ENCODE results near the gene CAPS.

DNA sequence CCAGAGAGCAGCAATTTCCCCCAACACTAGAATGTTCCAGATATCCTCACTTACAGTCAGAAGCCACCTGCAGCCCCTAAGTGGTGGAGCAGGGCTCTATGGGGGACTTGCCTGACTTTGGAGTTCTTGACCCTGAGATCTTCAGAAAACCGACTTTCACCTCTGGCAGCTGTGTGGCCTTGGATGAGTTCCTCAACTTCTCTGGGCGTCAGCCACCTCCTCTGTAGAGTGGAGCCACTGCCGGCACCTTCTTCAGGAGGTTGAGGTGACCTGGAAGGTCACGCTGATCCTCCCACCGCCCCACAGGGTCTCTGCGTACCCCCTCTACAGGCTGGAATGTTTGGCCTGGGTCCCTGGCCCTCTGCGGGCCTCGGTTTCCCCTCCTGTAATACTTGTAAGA is 36.6 kb upstream of the CAPS start:
- TF ChIP-seq, protein P1, sequence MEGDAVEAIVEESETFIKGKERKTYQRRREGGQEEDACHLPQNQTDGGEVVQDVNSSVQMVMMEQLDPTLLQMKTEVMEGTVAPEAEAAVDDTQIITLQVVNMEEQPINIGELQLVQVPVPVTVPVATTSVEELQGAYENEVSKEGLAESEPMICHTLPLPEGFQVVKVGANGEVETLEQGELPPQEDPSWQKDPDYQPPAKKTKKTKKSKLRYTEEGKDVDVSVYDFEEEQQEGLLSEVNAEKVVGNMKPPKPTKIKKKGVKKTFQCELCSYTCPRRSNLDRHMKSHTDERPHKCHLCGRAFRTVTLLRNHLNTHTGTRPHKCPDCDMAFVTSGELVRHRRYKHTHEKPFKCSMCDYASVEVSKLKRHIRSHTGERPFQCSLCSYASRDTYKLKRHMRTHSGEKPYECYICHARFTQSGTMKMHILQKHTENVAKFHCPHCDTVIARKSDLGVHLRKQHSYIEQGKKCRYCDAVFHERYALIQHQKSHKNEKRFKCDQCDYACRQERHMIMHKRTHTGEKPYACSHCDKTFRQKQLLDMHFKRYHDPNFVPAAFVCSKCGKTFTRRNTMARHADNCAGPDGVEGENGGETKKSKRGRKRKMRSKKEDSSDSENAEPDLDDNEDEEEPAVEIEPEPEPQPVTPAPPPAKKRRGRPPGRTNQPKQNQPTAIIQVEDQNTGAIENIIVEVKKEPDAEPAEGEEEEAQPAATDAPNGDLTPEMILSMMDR (IDR thresholded peaks at IDR 0.05) = no peak
- TF ChIP-seq EZH2phosphoT487 (IDR thresholded peaks at IDR 0.05) (no peak), EZH2 (IDR thresholded peaks at IDR 0.05) (no peak)

Data from neural progenitor cell (in vitro differentiated cells).